A549 (cell line): ENCODE results near the gene COX19.

Source experiments
- BHLHE40 ChIP-seq: IDR thresholded peaks from 2 replicates; pipeline ENCODE4 v1.6.1; 2012; ENCODE audit warnings: low read depth, low read length, inconsistent platforms
- CTCF ChIP-seq: fragments of >200 bp; sonication (Bioruptor Twin); formaldehyde crosslinking; IDR thresholded peaks from 3 replicates; pipeline ENCODE4 v1.5.1; 2016
- EHF ChIP-seq: fragments of 250-450 bp; sonication (Bioruptor Pico); IDR thresholded peaks from 2 replicates; pipeline ENCODE4 v1.5.0; 2020; ENCODE audit warnings: mild to moderate bottlenecking
- EP300 ChIP-seq, 2 experiments: fragments of >200 bp; sonication (Bioruptor Twin); formaldehyde crosslinking; IDR thresholded peaks; 2 replicates in 1 of 2; 3 replicates in 1 of 2; pipeline ENCODE4 v1.6.1; 2016 to 2017
- HDAC2 ChIP-seq: fragments of 200-600 bp; sonication (generic); IDR thresholded peaks from 2 replicates; pipeline ENCODE4 v1.6.1; 2016
- MAX ChIP-seq: IDR thresholded peaks from 2 replicates; pipeline ENCODE4 v1.6.1; 2012
- POLR2A ChIP-seq: IDR thresholded peaks from 2 replicates; pipeline ENCODE4 v1.6.1; 2012; ENCODE audit warnings: mild to moderate bottlenecking, low read length
- RAD21 ChIP-seq, 2 experiments: fragments of >200 bp in 1 of 2; sonication (Bioruptor Twin) in 1 of 2; formaldehyde crosslinking in 1 of 2; IDR thresholded peaks in 1 of 2; conservative IDR thresholded peaks in 1 of 2; 2 replicates in 1 of 2; 3 replicates in 1 of 2; pipeline ENCODE4 v1.6.1; 2012 to 2018; ENCODE audit warnings: inconsistent platforms in 1 of 2
- REST ChIP-seq: fragments of 200-600 bp; sonication (generic); IDR thresholded peaks from 2 replicates; pipeline ENCODE4 v1.6.1; 2016; ENCODE audit warnings: antibody characterized with exemption, mild to moderate bottlenecking, moderate library complexity

- TF ChIP-seq POLR2A (no peak), CTCF (no peak), EP300 (IDR thresholded peaks at IDR 0.05) (no peak), MAX (no peak), HDAC2 (no peak), BHLHE40 (no peak), EHF (no peak), REST (no peak), RAD21 (conservative IDR thresholded peaks at IDR 0.05 in 1 of 2, IDR thresholded peaks at IDR 0.05 in 1 of 2) (no peak)
These were observed 7.8 kb downstream of the COX19 start for GRCh38 chr7:967361-968082.
